ENCODE results near the gene ARHGAP9.

Gene ARHGAP9

GRCh38 chr12:57471661-57472060 is 8.0 kb downstream of the ARHGAP9 start:
- peak; percentile 15 for DNase-seq

DNA sequence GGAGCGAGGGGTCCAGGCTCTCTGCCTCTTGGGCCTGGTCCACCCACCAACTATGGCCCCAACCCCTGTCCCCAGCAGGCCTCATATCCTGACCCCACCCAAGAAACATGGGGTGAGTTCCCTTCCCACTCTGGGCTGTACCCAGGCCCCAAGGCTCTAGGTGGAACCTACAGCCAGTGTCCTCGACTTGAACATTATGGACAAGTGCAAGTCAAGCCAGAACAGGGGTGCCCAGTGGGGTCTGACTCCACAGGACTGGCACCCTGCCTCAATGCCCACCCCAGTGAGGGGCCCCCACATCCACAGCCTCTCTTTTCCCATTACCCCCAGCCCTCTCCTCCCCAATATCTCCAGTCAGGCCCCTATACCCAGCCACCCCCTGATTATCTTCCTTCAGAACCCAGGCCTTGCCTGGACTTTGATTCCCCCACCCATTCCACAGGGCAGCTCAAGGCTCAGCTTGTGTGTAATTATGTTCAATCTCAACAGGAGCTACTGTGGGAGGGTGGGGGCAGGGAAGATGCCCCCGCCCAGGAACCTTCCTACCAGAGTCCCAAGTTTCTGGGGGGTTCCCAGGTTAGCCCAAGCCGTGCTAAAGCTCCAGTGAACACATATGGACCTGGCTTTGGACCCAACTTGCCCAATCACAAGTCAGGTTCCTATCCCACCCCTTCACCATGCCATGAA is 8.6 kb downstream of the ARHGAP9 start:
- peak; percentile 24 for DNase-seq

GRCh38 chr12:57470286-57470969 is 9.2 kb downstream of the ARHGAP9 start:
- peak; percentile 16 for DNase-seq

DNA sequence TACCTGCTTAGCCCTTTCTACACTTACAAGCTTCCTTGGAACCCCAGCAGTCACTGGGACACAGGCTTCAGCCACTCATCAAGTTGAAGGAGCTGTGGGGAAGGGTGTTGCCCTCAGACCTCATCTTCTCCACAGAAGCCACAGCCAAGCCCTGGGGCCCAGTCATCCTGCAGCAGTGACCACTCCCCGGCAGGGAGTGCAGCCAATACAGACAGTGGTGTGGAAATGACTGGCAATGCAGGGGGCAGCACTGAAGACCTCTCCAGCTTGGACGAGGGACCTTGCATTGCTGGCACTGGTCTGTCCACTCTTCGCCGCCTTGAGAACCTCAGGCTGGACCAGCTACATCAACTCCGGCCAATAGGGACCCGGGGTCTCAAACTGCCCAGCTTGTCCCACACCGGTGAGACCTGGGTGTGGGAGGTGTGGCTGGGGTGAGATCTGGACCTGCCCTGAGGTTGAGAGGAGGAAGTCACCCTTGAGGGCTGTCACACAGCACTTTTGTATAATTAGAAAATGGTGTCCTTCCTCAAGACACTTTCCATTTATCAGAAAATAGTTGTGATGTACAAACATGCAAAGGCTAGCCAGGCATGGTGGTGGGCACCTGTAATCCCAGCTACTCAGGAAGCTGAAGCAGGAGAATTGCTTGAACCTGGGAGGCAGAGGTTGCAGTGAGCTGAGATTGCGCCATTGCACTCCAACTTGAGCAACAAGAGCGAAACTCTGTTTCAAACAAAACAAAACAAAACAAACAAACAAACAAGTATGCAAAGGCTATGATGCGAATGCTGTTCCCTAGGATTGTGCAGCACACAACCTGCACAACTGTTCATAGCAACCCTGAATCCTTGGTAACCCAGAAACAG is 10.1 kb downstream of the ARHGAP9 start:
- peak; percentile 15 for DNase-seq

GRCh38 chr12:57467915-57468314 is 11.8 kb downstream of the ARHGAP9 start:
- peak; percentile 16 for DNase-seq

GRCh38 chr12:57467212-57467874 is 12.3 kb downstream of the ARHGAP9 start:
- no peak for DNase-seq

- DNase-seq: peak; percentile 17
These were observed 13.7 kb downstream of the ARHGAP9 start for GRCh38 chr12:57465747-57466505.

DNA sequence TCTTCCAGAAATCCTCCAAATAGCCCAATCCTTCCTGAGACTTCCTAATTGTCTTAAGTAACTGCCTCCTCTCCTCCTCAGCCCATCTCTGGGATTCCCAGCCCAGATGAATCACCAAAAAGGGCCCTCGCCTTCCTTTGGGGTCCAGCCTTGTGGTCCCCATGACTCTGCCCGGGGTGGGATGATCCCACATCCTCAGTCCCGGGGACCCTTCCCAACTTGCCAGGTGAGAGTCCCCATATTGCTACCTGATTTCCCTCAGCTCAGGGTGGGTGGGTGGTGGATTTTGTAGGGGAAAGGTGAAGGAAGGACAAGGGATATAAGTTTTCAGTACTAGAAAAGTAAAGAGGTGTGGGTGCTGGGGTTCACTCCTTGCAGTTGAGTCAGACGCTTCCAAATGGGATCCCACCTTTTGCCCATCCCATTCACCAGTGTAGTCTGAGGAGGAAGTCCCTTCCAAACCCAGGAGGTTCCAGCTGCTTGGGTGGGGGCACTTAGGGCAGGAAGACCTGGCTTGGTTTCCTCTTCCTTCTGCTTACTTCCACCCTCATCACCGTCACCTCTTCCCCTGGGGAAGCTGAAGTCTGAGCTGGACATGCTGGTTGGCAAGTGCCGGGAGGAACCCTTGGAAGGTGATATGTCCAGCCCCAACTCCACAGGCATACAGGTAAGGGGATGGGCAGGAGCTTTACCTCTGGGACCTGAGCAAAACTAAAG is 14.5 kb downstream of the ARHGAP9 start:
- peak; percentile 12 for DNase-seq

DNA sequence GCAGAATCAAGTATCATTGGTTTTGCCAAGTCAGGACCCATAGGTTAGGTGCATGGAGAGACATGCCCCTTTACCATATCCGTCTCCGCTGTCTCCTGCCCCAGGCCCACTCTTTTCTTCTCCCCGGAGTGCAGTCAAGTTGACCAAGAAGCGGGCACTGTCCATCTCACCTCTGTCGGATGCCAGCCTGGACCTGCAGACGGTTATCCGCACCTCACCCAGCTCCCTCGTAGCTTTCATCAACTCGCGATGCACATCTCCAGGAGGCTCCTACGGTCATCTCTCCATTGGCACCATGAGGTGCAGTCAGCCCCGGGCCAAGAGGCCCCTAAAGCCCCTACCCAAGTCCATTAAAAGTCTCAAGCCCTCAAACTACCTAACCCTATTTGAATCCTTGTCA is 15.1 kb downstream of the ARHGAP9 start:
- no peak for DNase-seq

GRCh38 chr12:57462912-57463253 is 16.8 kb downstream of the ARHGAP9 start:
- DNase-seq: no peak

DNA sequence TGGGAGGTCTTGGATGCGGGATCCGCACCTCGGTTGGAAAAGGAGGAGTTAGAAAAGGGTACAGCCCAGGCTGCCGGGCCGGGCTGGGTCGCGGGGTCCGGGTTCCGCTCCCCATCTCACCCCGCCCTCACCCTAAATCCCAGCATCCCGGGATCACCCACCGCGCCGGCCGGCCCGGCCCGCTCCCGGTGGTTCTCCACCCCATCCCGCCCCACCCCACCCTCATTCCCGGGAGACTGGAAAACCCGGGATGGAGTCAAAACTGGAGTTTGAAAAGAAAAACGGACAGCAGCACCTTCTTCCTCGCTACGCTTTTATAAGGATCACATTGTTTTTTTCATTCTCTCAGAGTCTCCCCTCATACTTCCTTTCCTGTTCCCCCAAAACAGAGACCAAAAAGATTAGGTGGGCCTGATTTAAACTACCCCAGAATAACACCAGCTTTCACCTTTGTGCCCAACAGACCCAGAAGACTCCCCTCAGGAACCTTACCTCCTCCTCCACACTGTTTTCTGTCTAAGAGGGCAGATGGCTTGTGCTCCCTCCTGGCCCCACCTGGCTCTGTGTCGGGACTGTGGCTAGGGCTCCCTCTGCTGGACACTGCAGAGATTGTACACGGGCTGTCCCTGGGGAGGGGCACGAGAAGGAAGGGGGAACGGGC is 17.3 kb downstream of the ARHGAP9 start:
- DNase-seq: peak; percentile 89

DNA sequence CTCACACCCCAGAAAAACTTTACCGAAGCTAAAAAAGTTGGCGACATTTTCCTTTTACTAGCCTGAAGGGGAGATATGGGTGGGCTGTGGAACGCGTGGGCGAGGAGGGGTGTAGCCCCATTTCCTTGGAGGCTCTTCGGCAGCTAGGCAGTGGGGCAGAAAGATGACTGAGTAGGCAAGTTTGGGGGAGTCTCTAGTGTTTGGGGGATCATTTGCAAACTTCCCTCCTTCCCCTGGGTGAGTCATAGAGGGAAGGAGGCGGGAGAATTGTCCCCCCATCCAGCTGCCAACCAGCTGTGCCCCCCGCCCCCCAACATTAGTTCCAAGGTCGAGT is 17.8 kb downstream of the ARHGAP9 start:
- peak; percentile 69 for DNase-seq

- peak; percentile 90 for DNase-seq
These were observed 18.3 kb downstream of the ARHGAP9 start for GRCh38 chr12:57461276-57461916.

DNA sequence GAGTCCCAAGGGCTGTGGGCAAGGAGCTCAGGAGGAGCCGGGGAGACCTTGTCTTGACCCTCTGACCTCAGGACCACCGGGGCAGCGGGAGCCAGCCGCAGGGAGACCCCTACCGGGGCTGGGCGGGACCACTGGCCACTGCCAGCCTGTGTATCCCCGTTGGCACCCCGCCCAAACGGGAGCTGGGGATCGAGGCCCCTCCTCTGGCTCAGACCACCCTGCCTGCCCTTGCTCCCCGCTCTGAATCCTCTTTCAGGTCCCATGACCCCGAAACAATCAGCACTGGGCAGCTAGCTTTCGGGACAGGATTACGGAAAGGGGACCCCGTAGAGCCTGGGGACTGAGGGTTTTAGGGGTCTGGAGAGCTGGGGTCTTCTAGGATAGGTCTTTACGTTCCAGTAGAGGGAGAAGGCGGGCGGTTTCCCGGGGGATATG is 18.8 kb downstream of the ARHGAP9 start:
- no peak for DNase-seq

DNA sequence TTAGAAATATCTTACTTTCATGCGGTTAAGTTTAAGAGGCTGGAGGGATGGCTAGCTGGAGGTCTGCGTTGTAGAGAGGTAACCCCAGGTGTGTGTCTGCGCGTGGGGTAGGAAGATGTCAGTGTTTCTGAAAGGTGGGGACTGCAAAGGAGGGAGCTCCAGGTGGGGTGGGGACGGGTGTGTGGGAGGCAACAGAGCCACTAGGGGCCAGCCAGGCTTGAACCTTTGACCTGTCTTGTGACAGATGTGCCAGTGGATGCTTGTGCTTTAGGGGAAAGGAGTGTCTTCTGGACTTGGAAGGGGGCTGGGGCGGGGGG is 19.2 kb downstream of the ARHGAP9 start:
- no peak for DNase-seq

DNA sequence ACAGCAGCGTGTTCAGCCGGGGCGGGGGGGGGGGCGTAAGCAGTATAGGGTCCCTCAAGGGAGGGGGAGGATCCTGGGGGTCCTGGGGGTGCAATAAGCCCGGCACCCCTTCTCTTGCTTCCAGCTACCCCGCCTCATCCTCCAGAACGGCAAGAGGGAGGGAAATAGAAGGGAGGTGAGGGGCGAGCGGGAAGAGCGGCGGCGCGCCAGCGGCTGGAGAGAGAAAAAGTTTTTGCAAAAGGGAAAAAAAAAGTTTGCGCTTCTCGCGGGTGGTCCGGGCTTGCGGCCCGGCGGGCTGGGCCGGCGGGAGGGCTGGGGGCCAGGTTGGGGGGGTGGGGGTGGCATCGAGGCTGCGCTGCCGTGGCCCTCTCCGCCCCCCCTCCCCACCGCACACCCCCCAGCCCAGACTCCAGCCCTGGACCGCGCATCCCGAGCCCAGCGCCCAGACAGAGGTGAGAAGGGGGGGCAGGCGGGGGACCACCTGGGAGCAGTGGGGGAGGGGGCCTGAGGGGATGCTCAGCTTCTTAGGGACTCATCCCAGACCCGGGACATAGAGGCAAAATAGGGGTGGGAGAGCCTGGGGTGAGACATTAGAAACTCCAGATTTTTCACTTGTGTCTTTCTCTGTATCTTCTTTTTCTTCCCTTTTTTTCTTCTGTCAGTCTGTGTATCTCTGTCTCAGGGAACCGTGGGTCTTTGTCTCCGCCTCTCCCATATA is 19.8 kb downstream of the ARHGAP9 start, which contains the start of gene GLI1:
GLI1 (plus strand) TSS at position 36 of the 718 bp plus-strand sequence. CDS start 3,907 bp downstream, outside the sequence.
- peak; percentile 87 for DNase-seq

DNA sequence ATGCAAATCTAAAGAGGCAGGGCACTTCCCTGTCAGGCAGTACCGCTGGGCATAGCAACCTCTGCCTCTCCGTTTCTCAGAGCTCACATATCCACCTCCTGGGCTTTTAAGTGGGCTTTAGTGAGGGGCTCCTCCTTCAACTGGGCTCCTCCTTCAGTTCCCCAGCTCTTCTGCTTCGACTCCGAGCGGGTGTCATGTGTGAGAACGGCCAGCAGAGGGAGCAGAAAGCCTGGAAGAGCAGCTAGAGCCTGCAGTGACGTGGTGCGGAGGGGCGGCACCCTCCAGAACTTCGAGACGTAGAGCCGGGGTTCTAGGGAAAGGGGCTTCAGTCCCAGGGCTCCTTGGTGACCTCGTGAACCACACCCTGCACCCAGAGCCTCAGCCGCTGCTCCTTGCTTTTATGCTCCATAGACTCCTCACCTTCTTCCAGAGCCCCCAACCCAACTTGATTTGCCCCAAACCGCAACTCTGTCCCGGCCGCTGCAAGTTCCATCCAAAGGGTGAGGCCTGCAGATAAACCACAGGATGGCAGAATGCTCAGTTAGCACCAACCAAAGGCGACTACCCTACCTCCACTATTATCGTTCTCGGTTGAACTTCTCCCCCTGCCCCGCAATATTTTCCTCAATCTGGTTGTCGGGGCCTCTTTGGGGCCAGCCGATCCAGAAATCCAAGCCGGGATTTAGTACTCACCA is 20.5 kb downstream of the ARHGAP9 start:
- peak; percentile 96 for DNase-seq

DNA sequence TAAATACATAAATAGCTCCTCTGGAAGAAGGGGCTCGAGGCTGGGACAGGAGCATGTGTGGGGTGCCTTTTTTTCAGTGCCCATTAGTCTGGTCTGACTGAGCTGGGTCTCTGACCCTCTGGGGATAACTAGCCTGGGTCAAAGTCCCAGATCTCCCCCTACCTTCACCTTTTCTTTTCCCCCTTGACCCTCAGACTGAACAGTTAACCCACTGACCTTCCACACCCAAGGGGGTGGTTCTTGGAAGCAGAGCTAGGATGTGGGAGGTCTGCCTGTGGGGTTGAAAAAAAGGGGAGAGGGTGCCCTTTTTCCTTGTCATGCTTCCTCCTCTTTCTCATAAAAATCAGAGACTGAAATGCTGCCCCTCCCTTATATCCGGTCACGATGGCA is 21.0 kb downstream of the ARHGAP9 start:
- no peak for DNase-seq

- DNase-seq: no peak
These were observed 22.8 kb downstream of the ARHGAP9 start for GRCh38 chr12:57456737-57457490.
